H1 (cell line): ENCODE results near the gene USP12. TPM values are rescaled to one million over a fixed set of nuclear protein-coding genes. Genes with fewer than 3 reads are reported as not detected.

ENCODE experiments used
- CTCF ChIA-PET: fragments of 300-600 bp; sonication (Branson Sonifier 250); formaldehyde crosslinking; loops from one replicate; lab custom pipeline; 2021; ENCODE audit not compliant: partially characterized antibody; lab: Charles Lee
- POLR2A ChIA-PET: fragments of 300-600 bp; sonication (Branson Sonifier 250); formaldehyde crosslinking; loops from one replicate; lab custom pipeline; 2021; ENCODE audit warnings: inconsistent platforms; ENCODE audit not compliant: partially characterized antibody; lab: Charles Lee
- DNase-seq, 2 experiments: peaks; one replicate each; pipeline versions ENCODE4 v3.0.0 to v3.0.0-alpha.2; 2010 to 2022; ENCODE audit warnings: low spot score in 2 of 2, low read depth in 1 of 2, mixed read lengths in 1 of 2
- FAIRE-seq: peaks from 2 replicates; lab custom pipeline; 2011; peaks lifted over from hg19 to GRCh38; lab: Jason Lieb, UNC
- H2AFZ ChIP-seq: 2 replicates; pipeline ENCODE4 v1.8.1; 2012; ENCODE audit warnings: low read length, inconsistent platforms
- H2AK5ac ChIP-seq: 2 replicates; pipeline ENCODE4 v1.6.1; 2013; ENCODE audit warnings: low read depth, low read length
- H2BK120ac ChIP-seq: replicated peaks from 2 replicates; pipeline ENCODE3; 2013; ENCODE audit warnings: low read depth, low read length, inconsistent platforms
- H2BK12ac ChIP-seq: 2 replicates; pipeline ENCODE4 v1.6.1; 2013; ENCODE audit warnings: low read depth, low read length
- H2BK15ac ChIP-seq: 2 replicates; pipeline ENCODE4 v1.6.1; 2013; ENCODE audit warnings: low read length
- H2BK20ac ChIP-seq: 2 replicates; pipeline ENCODE4 v1.6.1; 2013; ENCODE audit warnings: low read length
- H2BK5ac ChIP-seq: 2 replicates; pipeline ENCODE4 v1.6.1; 2013; ENCODE audit warnings: low read depth, low read length
- H3K14ac ChIP-seq: 2 replicates; pipeline ENCODE4 v1.6.1; 2013; ENCODE audit warnings: inconsistent platforms; ENCODE audit not compliant: insufficient read length
- H3K18ac ChIP-seq: 2 replicates; pipeline ENCODE4 v1.6.1; 2013; ENCODE audit warnings: low read length; ENCODE audit errors: extremely low read depth
- H3K23ac ChIP-seq: 2 replicates; pipeline ENCODE4 v1.6.1; 2013; ENCODE audit warnings: inconsistent platforms; ENCODE audit not compliant: insufficient read length
- H3K23me2 ChIP-seq: 2 replicates; pipeline ENCODE4 v1.6.1; 2013; ENCODE audit warnings: low read depth, low read length
- H3K27ac ChIP-seq: 2 replicates; pipeline ENCODE4 v1.6.1; 2011; ENCODE audit warnings: low read depth, low read length, inconsistent platforms
- H3K27me3 ChIP-seq, 4 experiments: replicated peaks in 1 of 4; 1 replicate in 1 of 4; 2 replicates in 3 of 4; pipeline versions ENCODE4 v1.6.1 to v1.8.1; 2011 to 2013; ENCODE audit warnings: low read length in 3 of 4, mild to moderate bottlenecking in 3 of 4, inconsistent platforms in 2 of 4, mixed read lengths in 2 of 4, moderate library complexity in 1 of 4; ENCODE audit not compliant: control insufficient read depth in 3 of 4, insufficient read depth in 3 of 4; ENCODE audit errors: extremely low read depth in 1 of 4
- H3K36me3 ChIP-seq, 4 experiments: 2 replicates each; pipeline versions ENCODE4 v1.6.1 to v1.8.1; 2011 to 2013; ENCODE audit warnings: mild to moderate bottlenecking in 4 of 4, low read length in 3 of 4, moderate library complexity in 2 of 4, control low read depth in 1 of 4, inconsistent platforms in 1 of 4; ENCODE audit not compliant: insufficient read depth in 4 of 4, control insufficient read depth in 2 of 4
- H3K4ac ChIP-seq: replicated peaks from 2 replicates; pipeline ENCODE3; 2013; ENCODE audit warnings: low read length, low read depth, mixed read lengths, inconsistent platforms; ENCODE audit not compliant: insufficient read length
- H3K4me1 ChIP-seq, 4 experiments: replicated peaks in 1 of 4; 1 replicate in 1 of 4; 2 replicates in 3 of 4; pipeline versions ENCODE4 v1.6.1 to v1.8.1; 2011 to 2013; ENCODE audit warnings: low read length in 3 of 4, inconsistent platforms in 2 of 4, mixed read lengths in 1 of 4; ENCODE audit not compliant: insufficient read depth in 4 of 4, control insufficient read depth in 3 of 4
- H3K4me2 ChIP-seq, 2 experiments: 2 replicates each; pipeline versions ENCODE4 v1.6.1 to v1.8.1; 2011 to 2013; ENCODE audit warnings: low read depth in 2 of 2, low read length in 2 of 2, control low read depth in 1 of 2, inconsistent platforms in 1 of 2, mild to moderate bottlenecking in 1 of 2; ENCODE audit not compliant: insufficient read depth in 1 of 2
- H3K4me3 ChIP-seq, 4 experiments: fragments of 200-600, 300-600 bp in 1 of 4; sonication (generic), shearing (Covaris generic), sonication (Bioruptor Twin) in 1 of 4; 2 replicates each; pipeline versions ENCODE4 v1.5.1 to v1.8.1; 2011 to 2016; ENCODE audit warnings: low read length in 4 of 4, low read depth in 3 of 4, control low read depth in 2 of 4, inconsistent platforms in 2 of 4, mild to moderate bottlenecking in 2 of 4, mixed read lengths in 1 of 4, moderate library complexity in 1 of 4; ENCODE audit not compliant: insufficient read depth in 2 of 4; ENCODE audit errors: extremely low read depth in 1 of 4
- H3K56ac ChIP-seq: replicated peaks from 2 replicates; pipeline ENCODE3; 2013; ENCODE audit warnings: low read depth, mild to moderate bottlenecking, mixed read lengths, low read length, inconsistent platforms; ENCODE audit not compliant: insufficient read length
- H3K79me1 ChIP-seq: 2 replicates; pipeline ENCODE4 v1.6.1; 2013; ENCODE audit warnings: low read depth, low read length, control low read depth
- H3K79me2 ChIP-seq, 2 experiments: 2 replicates each; pipeline versions ENCODE4 v1.6.1 to v1.8.1; 2012 to 2013; ENCODE audit warnings: low read length in 2 of 2, mild to moderate bottlenecking in 2 of 2, inconsistent platforms in 1 of 2; ENCODE audit not compliant: insufficient read depth in 2 of 2, control insufficient read depth in 1 of 2
- H3K9ac ChIP-seq, 4 experiments: replicated peaks in 1 of 4; 1 replicate in 1 of 4; 2 replicates in 3 of 4; pipeline versions ENCODE4 v1.6.1 to v1.8.1; 2011 to 2013; ENCODE audit warnings: low read depth in 3 of 4, low read length in 3 of 4, control low read depth in 2 of 4, mild to moderate bottlenecking in 2 of 4, moderate library complexity in 2 of 4, inconsistent platforms in 1 of 4; ENCODE audit errors: extremely low read depth in 1 of 4
- H3K9me3 ChIP-seq, 2 experiments: 2 replicates each; pipeline versions ENCODE4 v1.6.1 to v1.8.1; 2012 to 2013; ENCODE audit warnings: mild to moderate bottlenecking in 2 of 2, moderate library complexity in 2 of 2, control low read depth in 1 of 2, inconsistent platforms in 1 of 2, low read depth in 1 of 2, low read length in 1 of 2, mixed read lengths in 1 of 2; ENCODE audit not compliant: insufficient read depth in 2 of 2
- H4K20me1 ChIP-seq, 2 experiments: replicated peaks in 1 of 2; 2 replicates each; pipeline versions ENCODE3 to v1.8.1; 2011 to 2013; ENCODE audit warnings: inconsistent platforms in 2 of 2, low read length in 2 of 2, mild to moderate bottlenecking in 1 of 2; ENCODE audit not compliant: insufficient read depth in 2 of 2, control insufficient read depth in 1 of 2
- H4K5ac ChIP-seq: 2 replicates; pipeline ENCODE4 v1.6.1; 2013; ENCODE audit warnings: low read length, low read depth, mixed read lengths, inconsistent platforms; ENCODE audit not compliant: insufficient read length
- H4K8ac ChIP-seq: 2 replicates; pipeline ENCODE4 v1.8.0; 2013; ENCODE audit warnings: mild to moderate bottlenecking, moderate library complexity, low read length, inconsistent platforms; ENCODE audit not compliant: insufficient read depth; ENCODE audit errors: extremely low read depth
- H4K91ac ChIP-seq: replicated peaks from 2 replicates; pipeline ENCODE3; 2013; ENCODE audit warnings: low read length, mixed read lengths, inconsistent platforms; ENCODE audit not compliant: insufficient read length
- ATF3 ChIP-seq: IDR thresholded peaks from 2 replicates; pipeline ENCODE4 v1.6.1; 2011; ENCODE audit warnings: low read depth, mild to moderate bottlenecking, low read length; ENCODE audit not compliant: insufficient read depth
- BRCA1 ChIP-seq: IDR thresholded peaks from 2 replicates; pipeline ENCODE4 v1.6.1; 2012; ENCODE audit warnings: low read depth, low read length, improper control_type of control experiment
- CBX5 ChIP-seq: fragments of 300-800, 300-1000 bp; sonication (generic); IDR thresholded peaks from 2 replicates; pipeline ENCODE4 v1.7.1; 2016; ENCODE audit warnings: antibody characterized with exemption, low read length, low read depth
- CHD2 ChIP-seq: IDR thresholded peaks from 2 replicates; pipeline ENCODE4 v1.6.1; 2012; ENCODE audit warnings: low read length, improper control_type of control experiment
- E2F6 ChIP-seq: IDR thresholded peaks from 2 replicates; pipeline ENCODE4 v1.6.1; 2012; ENCODE audit warnings: inconsistent platforms
- JUN ChIP-seq: IDR thresholded peaks from 2 replicates; pipeline ENCODE4 v1.6.1; 2011; ENCODE audit warnings: low read depth, mild to moderate bottlenecking, improper control_type of control experiment, low read length
- KDM1A ChIP-seq: fragments of 200-600, 300-600 bp; sonication (generic); IDR thresholded peaks from 2 replicates; pipeline ENCODE4 v1.7.1; 2016; ENCODE audit warnings: mild to moderate bottlenecking, low read length, borderline replicate concordance
- NRF1 ChIP-seq: IDR thresholded peaks from 2 replicates; pipeline ENCODE4 v1.6.1; 2011; ENCODE audit warnings: mild to moderate bottlenecking, low read depth, low read length, improper control_type of control experiment
- RBBP5 ChIP-seq: IDR thresholded peaks from 2 replicates; pipeline ENCODE4 v1.7.1; 2012; ENCODE audit warnings: low read depth, mild to moderate bottlenecking, inconsistent platforms, low read length, moderate library complexity, borderline replicate concordance
- RFX5 ChIP-seq: IDR thresholded peaks from 2 replicates; pipeline ENCODE4 v1.6.1; 2011; ENCODE audit warnings: low read depth, low read length, improper control_type of control experiment, borderline replicate concordance
- SIN3A ChIP-seq, 2 experiments: IDR thresholded peaks in 1 of 2; conservative IDR thresholded peaks in 1 of 2; 2 replicates each; pipeline ENCODE4 v1.6.1; 2011 to 2012; ENCODE audit warnings: low read length in 2 of 2, improper control_type of control experiment in 1 of 2, low read depth in 1 of 2, mild to moderate bottlenecking in 1 of 2
- WGBS, 2 experiments: shearing (Covaris generic) in 1 of 2; methylation state at CpG; one replicate each; pipeline versions ENCODE4 v1.1.6 to v1.1.7; 2013 to 2015; ENCODE audit warnings: low lambda C conversion rate in 2 of 2, mixed read lengths in 2 of 2, inconsistent platforms in 1 of 2, low coverage in 1 of 2, missing lambda C conversion rate in 1 of 2; ENCODE audit not compliant: insufficient replicate concordance in 2 of 2, insufficient coverage in 1 of 2, insufficient read length in 1 of 2; ENCODE audit errors: extremely low coverage in 1 of 2, missing lambda C conversion rate in 1 of 2; 5-methylcytosine and 5-hydroxymethylcytosine counted together
- polyA plus RNA-seq, 7 experiments: library from polyadenylated mRNA; depleted of rRNA in 3 of 7; stranded (reverse) in 5 of 7; unstranded in 2 of 7; fragments of >200 nt in 5 of 7; fragments of 200-250 nt in 2 of 7; gene quantifications; 1 replicate in 5 of 7; 2 replicates in 1 of 7; 4 replicates in 1 of 7; pipeline versions ENCODE4 v1.2.1 to v1.2.3, GENCODE V29; 2011 to 2013; ENCODE audit warnings: missing spikeins in 2 of 7, mixed read lengths in 2 of 7
- total RNA-seq: library from RNA; stranded (reverse); fragmentation: NEBNext Ultra II Directional; extraction: Animal tissue kit (Norgen Biotek cat#: 25700); gene quantifications from 2 replicates; pipeline ENCODE4 v1.2.1, GENCODE V29; 2021

The USP12 gene
- total and polyA plus RNA-seq, 2 of the 8 experiments (the other 6 are each of a cell fraction or from before 2014, with no cell fraction given) = 4.0 to 30.0 TPM

- FAIRE-seq (no peak), DNase-seq (no peak)
- Histone ChIP-seq H4K20me1 (no peaks in the 10 kb centered on the region), H2BK12ac (no peak overlapping the region), H3K79me1 (no peaks in the 10 kb centered on the region), H2AK5ac (no peak overlapping the region), H2BK120ac (no peak overlapping the region), H3K18ac (no peak overlapping the region), H3K23me2 (no peaks in the 10 kb centered on the region; the same call in 1 of the 2 replicates), H2BK5ac (no peak overlapping the region), H4K5ac (no peak overlapping the region), H2BK15ac (no peak overlapping the region), H2AFZ (no peak overlapping the region), H2BK20ac (no peak overlapping the region), H4K91ac (no peak overlapping the region), H3K14ac (no peak overlapping the region), H3K9me3 (no peaks in the 10 kb centered on the region), H3K4me1 (no peaks in the 10 kb centered on the region), H3K36me3 (peaks cover 0 to 10% (median 4%) of the 10 kb centered on the region in 4 experiments; a peak in 2 of 8 replicates), H3K4me3 (no peak overlapping the region), H3K27ac (no peak overlapping the region), H3K23ac (no peak overlapping the region), H4K8ac (no peak overlapping the region), H3K9ac (no peak overlapping the region), H3K4ac (no peak overlapping the region), H3K56ac (no peak overlapping the region), H3K79me2 (no peaks in the 10 kb centered on the region), H3K27me3 (no peaks in the 10 kb centered on the region), H3K4me2 (no peak overlapping the region)
- ChIA-PET POLR2A (interaction anchor here (0.7 to 1.4 kb wide), 2 partner anchors 12 to 151 kb away, joined by 3 read pairs; no protein-coding TSS in a partner anchor), CTCF (interaction anchor here (0.6 to 1.7 kb wide), 4 partner anchors 10 to 447 kb away, joined by 3 to 4 read pairs (median 3); no protein-coding TSS in a partner anchor)
- WGBS, 2 experiments = 76% methylated on average over 6 of the region's 6 CpGs; no CpG with 5 or more reads in 1 of the 2 experiments
- TF ChIP-seq E2F6 (no peak), RFX5 (no peak), CHD2 (no peak), CBX5 (no peak), SIN3A (conservative IDR thresholded peaks at IDR 0.05 in 1 of 2, IDR thresholded peaks at IDR 0.05 in 1 of 2; ENCODE audit: low read depth in 1 of 2, low read length in 2 of 2) (no peak), NRF1 (no peak), JUN (no peak), RBBP5 (no peak), KDM1A (no peak), ATF3 (no peak), BRCA1 (no peak)
Observed at GRCh38 chr13:27086599-27087265, 84.9 kb downstream of the USP12 start.
